HL-60 (cell line): ENCODE data around the gene SGPP2.

Experiments used
- CTCF ChIP-seq: IDR thresholded peaks from one replicate; pipeline ENCODE4 v1.5.1; 2011; ENCODE audit warnings: low read length, control low read depth, inconsistent platforms; ENCODE audit not compliant: insufficient read depth
- GABPA ChIP-seq: IDR thresholded peaks from 2 replicates; pipeline ENCODE4 v1.6.1; 2012; ENCODE audit warnings: low read depth
- POLR2AphosphoS5 ChIP-seq: IDR thresholded peaks from 2 replicates; pipeline ENCODE4 v1.6.1; 2012; ENCODE audit warnings: low read depth
- REST ChIP-seq: IDR thresholded peaks from 2 replicates; pipeline ENCODE4 v1.6.1; 2012; ENCODE audit warnings: low read depth; ENCODE audit not compliant: insufficient replicate concordance

- TF ChIP-seq CTCF (no peak), POLR2AphosphoS5 (no peak), GABPA (no peak), REST (no peak)
Measured at GRCh38 chr2:222604749-222605515, 180.6 kb downstream of the SGPP2 start.
